Right lobe of liver (tissue), 4 donors: ENCODE measurements around the gene CALML5.

ENCODE experiments used
- CTCF ChIP-seq, 4 donors: fragments of 200-600 bp in 3 of 4; fragments of 450-650 bp in 1 of 4; IDR thresholded peaks; one replicate each; pipeline versions ENCODE4 v1.5.1 to v1.8.0; 2016 to 2022; ENCODE audit warnings: antibody characterized with exemption in 4 of 4, mild to moderate bottlenecking in 2 of 4
- POLR2A ChIP-seq: fragments of 450-650 bp; IDR thresholded peaks from one replicate; pipeline ENCODE4 v1.6.1; 2017; ENCODE audit warnings: antibody characterized with exemption, mild to moderate bottlenecking
- donor health status: DM: no; HTN: no; CAD: no.
- donor health status: DM: no; HTN: no; CAD: no.
- donor health status: DM: no; HTN: yes; CAD: no.

GRCh38 chr10:5543623-5544022, 44.3 kb upstream of the CALML5 start:
- TF ChIP-seq CTCF (IDR thresholded peaks at IDR 0.05) (no peak), POLR2A (no peak)
